Fibroblast of lung (primary cell): ENCODE results near the gene UBE2B.

Source experiments
- EZH2 ChIP-seq: IDR thresholded peaks from 2 replicates; pipeline ENCODE4 v1.5.1; 2012; ENCODE audit warnings: low read length, control low read depth, mild to moderate bottlenecking; ENCODE audit errors: missing control alignments
- TF ChIP-seq, protein P1 (sequence below), 2 donors: IDR thresholded peaks in 1 of 2; conservative IDR thresholded peaks in 1 of 2; 1 replicate in 1 of 2; 2 replicates in 1 of 2; pipeline ENCODE4 v1.5.1; 2011 to 2012; ENCODE audit warnings: low read length in 2 of 2, control low read depth in 1 of 2, inconsistent platforms in 1 of 2, low read depth in 1 of 2, mild to moderate bottlenecking in 1 of 2

GRCh38 chr5:134410822-134411221, 39.5 kb downstream of the UBE2B start:
- TF ChIP-seq, protein P1, sequence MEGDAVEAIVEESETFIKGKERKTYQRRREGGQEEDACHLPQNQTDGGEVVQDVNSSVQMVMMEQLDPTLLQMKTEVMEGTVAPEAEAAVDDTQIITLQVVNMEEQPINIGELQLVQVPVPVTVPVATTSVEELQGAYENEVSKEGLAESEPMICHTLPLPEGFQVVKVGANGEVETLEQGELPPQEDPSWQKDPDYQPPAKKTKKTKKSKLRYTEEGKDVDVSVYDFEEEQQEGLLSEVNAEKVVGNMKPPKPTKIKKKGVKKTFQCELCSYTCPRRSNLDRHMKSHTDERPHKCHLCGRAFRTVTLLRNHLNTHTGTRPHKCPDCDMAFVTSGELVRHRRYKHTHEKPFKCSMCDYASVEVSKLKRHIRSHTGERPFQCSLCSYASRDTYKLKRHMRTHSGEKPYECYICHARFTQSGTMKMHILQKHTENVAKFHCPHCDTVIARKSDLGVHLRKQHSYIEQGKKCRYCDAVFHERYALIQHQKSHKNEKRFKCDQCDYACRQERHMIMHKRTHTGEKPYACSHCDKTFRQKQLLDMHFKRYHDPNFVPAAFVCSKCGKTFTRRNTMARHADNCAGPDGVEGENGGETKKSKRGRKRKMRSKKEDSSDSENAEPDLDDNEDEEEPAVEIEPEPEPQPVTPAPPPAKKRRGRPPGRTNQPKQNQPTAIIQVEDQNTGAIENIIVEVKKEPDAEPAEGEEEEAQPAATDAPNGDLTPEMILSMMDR (conservative IDR thresholded peaks at IDR 0.05 in 1 of 2, IDR thresholded peaks at IDR 0.05 in 1 of 2; ENCODE audit: low read depth in 1 of 2, low read length in 2 of 2), result no peak
- no peak for TF ChIP-seq EZH2
